ENCODE data around the gene PDGFB.
A peak's percentile ranks its signal among the peaks of the same experiment; 100 is the strongest.

The PDGFB gene

DNA sequence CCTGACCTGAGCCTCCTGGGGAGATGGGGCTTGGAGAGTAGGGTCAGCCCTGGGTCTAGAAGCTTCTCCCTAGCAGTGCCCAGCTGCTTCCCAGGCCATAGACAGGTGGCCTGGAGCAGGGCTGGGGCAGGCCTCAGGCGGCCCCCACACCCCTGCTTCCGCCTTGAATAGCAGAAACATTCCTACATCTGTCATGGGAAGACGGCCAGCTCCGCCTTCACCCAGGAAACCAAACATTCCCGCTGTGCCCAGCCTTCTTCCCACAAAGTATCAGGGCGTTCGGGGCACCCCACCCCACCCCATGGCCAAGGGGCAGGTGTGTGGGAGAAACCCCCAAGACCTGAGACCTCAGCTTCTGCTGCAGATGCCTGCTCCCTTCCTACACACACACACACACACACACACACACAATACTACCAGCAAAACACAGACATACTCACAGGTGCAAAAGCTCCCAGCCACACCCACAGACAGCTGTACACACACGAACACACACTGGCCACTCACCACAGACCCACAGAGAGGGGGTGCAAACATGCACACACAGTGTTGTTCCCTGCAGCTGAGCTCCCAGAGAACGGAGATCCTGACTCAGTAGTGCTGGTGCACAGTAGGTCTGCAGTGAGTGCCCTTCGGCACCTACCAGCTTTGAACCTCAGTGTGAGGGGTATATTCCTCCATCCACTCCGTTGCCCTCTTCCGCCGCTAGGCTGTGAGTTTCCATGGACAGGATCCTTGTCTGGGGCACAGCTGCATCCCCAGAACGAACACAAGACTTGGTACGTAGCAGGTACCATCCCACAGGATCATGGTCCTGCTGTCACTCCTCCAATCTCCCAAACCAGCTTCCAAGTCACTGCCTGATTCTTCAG is 37.4 kb downstream of the PDGFB start:
- H3K27me3 Mint-ChIP-seq = peaks cover 4% of the 10 kb centered on the region
- no peak overlapping the region for H3K4me3 Mint-ChIP-seq
- peaks cover 23% of the 10 kb centered on the region for H3K4me1 Mint-ChIP-seq (ENCODE audit: low read depth)
- H3K9me3 Mint-ChIP-seq = no peaks in the 10 kb centered on the region
- H3K36me3 Mint-ChIP-seq (ENCODE audit: low read depth) = no peaks in the 10 kb centered on the region
- peak; percentile 32 for DNase-seq
- no peak overlapping the region for H3K27ac Mint-ChIP-seq

DNA sequence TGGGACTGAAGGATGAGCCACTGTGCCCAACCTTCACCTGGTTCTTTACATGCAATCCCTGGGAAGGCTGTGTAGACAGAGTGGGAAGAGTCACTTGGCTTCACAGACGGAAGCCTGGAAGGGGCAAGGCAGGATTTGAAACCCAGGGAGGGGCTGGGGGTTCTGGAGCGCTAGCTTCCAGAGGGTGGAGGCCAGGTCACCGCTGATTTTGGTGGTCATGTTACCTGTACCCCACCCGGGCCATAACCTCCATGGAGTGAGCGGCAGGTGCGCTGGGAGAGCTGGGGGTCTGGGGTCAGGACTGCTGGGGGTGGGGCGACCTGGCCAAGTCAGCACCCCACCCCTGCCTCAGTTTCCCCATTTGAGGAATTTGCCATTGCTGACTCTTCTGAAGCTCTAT is 38.3 kb downstream of the PDGFB start:
- DNase-seq = peak; percentile 17
- H3K9me3 Mint-ChIP-seq = no peaks in the 10 kb centered on the region
- H3K27ac Mint-ChIP-seq = no peak overlapping the region
- no peaks in the 10 kb centered on the region for H3K36me3 Mint-ChIP-seq (ENCODE audit: low read depth)
- H3K27me3 Mint-ChIP-seq = peaks cover 2% of the 10 kb centered on the region
- no peak overlapping the region for H3K4me3 Mint-ChIP-seq
- peaks cover 23% of the 10 kb centered on the region for H3K4me1 Mint-ChIP-seq (ENCODE audit: low read depth)

DNA sequence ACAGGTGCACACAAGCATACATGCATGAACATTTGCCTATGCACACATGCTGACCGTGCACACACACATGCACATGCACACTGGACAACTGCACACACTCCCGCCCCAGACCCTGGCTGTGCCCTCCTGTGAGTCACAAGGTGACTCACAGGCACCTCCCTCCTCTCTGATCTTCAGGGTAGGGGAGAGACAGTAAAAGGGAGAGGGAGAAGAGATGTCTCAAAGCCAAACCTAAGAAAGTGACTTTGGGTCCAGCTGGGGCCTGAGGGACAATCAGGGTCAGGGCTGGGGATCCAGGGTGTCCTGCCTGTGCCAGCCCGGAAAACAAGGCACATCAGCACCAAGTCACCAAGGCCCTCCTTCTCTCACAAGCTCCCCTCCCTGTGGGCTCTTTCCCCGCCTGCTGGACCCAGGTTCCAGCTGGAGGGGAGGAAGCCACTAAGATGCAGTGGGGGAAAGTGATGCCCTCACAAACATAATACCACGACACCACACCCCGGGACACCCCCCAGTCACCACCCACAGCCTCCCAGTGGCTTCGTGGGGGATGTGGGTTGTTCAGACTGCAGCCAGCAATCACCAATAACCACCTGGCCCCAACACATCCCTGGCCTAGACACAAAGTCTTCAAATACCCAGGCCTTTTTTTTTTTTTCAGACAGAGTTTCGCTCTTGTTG is 39.3 kb downstream of the PDGFB start:
- peaks cover 23% of the 10 kb centered on the region for H3K4me1 Mint-ChIP-seq (ENCODE audit: low read depth)
- no peak overlapping the region for H3K4me3 Mint-ChIP-seq
- peak overlapping the region; percentile 40 for H3K27ac Mint-ChIP-seq
- H3K27me3 Mint-ChIP-seq = peaks cover 2% of the 10 kb centered on the region
- H3K36me3 Mint-ChIP-seq (ENCODE audit: low read depth) = no peaks in the 10 kb centered on the region
- peak; percentile 39 for DNase-seq
- no peaks in the 10 kb centered on the region for H3K9me3 Mint-ChIP-seq

DNA sequence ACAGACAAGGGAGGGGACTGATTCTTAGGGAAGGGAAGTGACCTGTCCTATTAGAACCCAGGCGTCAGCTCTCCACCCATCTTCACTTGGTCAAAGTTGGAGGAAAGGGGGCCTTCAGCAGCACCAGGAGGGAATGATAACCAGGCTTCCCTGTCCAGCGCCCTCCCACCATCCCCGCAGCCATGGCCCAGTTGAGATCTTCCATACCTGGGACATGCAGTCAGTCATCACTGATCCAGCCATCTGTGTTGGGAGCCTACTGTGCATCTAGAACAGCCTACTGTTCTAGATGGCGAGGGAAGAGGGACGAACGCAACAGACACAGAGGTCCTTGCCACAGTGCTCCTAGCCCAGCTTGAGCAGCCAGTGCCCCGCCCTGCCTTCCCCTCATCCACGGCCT is 40.6 kb downstream of the PDGFB start:
- no peaks in the 10 kb centered on the region for H3K9me3 Mint-ChIP-seq
- no peak overlapping the region for H3K27ac Mint-ChIP-seq
- peaks cover 23% of the 10 kb centered on the region for H3K4me1 Mint-ChIP-seq (ENCODE audit: low read depth)
- H3K27me3 Mint-ChIP-seq = peaks cover 2% of the 10 kb centered on the region
- H3K36me3 Mint-ChIP-seq (ENCODE audit: low read depth) = no peaks in the 10 kb centered on the region
- DNase-seq = no peak
- no peak overlapping the region for H3K4me3 Mint-ChIP-seq

DNA sequence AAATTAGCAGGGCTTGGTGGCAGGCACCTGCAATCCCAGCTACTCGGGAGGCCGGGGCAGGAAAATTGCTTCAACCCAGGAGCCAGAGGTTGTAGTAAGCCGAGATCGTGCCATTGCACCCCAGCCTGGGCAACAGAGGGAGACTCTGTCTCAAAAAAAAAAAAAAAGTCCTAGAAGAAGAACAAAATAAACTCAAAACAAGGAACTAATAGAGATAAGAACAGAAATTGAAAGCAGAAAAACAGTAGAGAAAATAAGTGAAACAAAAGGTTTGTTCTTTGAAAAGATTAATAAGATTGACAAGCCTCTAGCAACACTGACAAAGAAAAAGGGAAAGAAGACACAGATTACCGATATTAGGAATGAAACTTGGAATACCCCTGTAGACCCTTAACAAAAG is 47.2 kb downstream of the PDGFB start:
- no peaks in the 10 kb centered on the region for H3K27me3 Mint-ChIP-seq
- H3K36me3 Mint-ChIP-seq (ENCODE audit: low read depth) = no peaks in the 10 kb centered on the region
- H3K4me3 Mint-ChIP-seq = no peak overlapping the region
- no peak for DNase-seq
- H3K9me3 Mint-ChIP-seq = no peaks in the 10 kb centered on the region
- no peak overlapping the region for H3K27ac Mint-ChIP-seq
- no peaks in the 10 kb centered on the region for H3K4me1 Mint-ChIP-seq (ENCODE audit: low read depth)

DNA sequence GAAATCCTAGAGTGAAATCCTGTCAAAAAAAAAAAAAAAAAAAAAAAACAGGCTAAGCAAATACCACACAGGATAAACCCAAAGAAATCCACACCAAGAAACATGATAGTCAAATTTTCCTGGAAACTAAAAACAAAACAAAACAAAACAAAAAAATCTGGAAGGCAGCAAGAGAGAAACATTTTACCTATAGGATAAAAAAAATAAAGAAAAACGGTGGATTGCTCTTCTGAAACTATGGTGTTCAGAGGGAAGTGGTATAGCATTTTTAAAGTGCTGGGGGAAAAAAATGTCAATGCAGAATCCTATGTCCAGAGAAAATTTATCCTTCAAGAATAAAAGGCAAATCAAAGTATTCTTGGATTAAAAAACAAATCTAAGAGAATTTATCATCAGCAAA is 50.7 kb downstream of the PDGFB start:
- no peaks in the 10 kb centered on the region for H3K4me1 Mint-ChIP-seq (ENCODE audit: low read depth)
- DNase-seq = no peak
- H3K27me3 Mint-ChIP-seq = no peaks in the 10 kb centered on the region
- no peaks in the 10 kb centered on the region for H3K9me3 Mint-ChIP-seq
- H3K36me3 Mint-ChIP-seq (ENCODE audit: low read depth) = no peaks in the 10 kb centered on the region
- H3K4me3 Mint-ChIP-seq = no peak overlapping the region
- H3K27ac Mint-ChIP-seq = no peak overlapping the region

- H3K27ac Mint-ChIP-seq = no peak overlapping the region
- H3K36me3 Mint-ChIP-seq (ENCODE audit: low read depth) = no peaks in the 10 kb centered on the region
- H3K9me3 Mint-ChIP-seq = no peaks in the 10 kb centered on the region
- H3K4me3 Mint-ChIP-seq = no peak overlapping the region
- no peaks in the 10 kb centered on the region for H3K4me1 Mint-ChIP-seq (ENCODE audit: low read depth)
- no peak for DNase-seq
- no peaks in the 10 kb centered on the region for H3K27me3 Mint-ChIP-seq
Measured at GRCh38 chr22:39188809-39189208, 56.0 kb downstream of the PDGFB start.

GRCh38 chr22:39185601-39186012 is 59.2 kb downstream of the PDGFB start:
- Mint-ChIP-seq H3K36me3 (ENCODE audit: low read depth) (no peaks in the 10 kb centered on the region), H3K4me3 (no peak overlapping the region), H3K27me3 (no peaks in the 10 kb centered on the region), H3K4me1 (ENCODE audit: low read depth) (no peaks in the 10 kb centered on the region), H3K27ac (no peak overlapping the region), H3K9me3 (peaks cover 2% of the 10 kb centered on the region)
- no peak for DNase-seq

GRCh38 chr22:39184586-39185577 is 59.9 kb downstream of the PDGFB start:
- no peaks in the 10 kb centered on the region for H3K36me3 Mint-ChIP-seq (ENCODE audit: low read depth)
- no peaks in the 10 kb centered on the region for H3K27me3 Mint-ChIP-seq
- no peak for DNase-seq
- H3K4me1 Mint-ChIP-seq (ENCODE audit: low read depth) = no peaks in the 10 kb centered on the region
- H3K9me3 Mint-ChIP-seq = peaks cover 2% of the 10 kb centered on the region
- H3K4me3 Mint-ChIP-seq = no peak overlapping the region
- H3K27ac Mint-ChIP-seq = no peak overlapping the region

DNA sequence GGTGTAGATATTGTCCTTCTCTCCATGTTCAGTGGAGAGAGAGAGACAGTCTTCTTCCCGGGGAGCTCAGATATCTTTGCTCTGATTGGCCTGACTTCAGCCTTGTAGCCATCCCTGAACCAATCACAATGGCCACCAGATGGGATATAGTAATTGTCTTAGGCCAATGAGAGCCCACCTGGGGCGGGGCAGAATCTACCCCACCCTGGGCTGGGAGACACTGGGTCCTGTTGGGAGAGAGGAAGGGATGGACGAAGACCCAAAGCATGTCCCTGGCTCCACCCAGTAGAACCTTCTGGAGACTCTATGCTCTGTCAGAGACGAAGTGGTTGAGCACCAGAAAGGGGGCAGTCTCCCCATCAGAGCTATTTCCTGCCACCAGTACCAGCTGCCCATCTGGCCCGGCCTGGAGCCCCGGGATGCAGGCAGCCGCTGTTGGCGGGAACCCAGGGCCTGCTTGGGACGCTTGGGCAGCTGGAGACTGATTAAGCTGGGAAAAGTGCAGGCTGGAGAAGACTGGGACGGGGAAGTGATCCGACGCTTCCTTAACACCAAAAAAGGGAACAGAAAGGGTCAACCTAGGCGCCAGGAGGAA is 60.7 kb downstream of the PDGFB start:
- DNase-seq = no peak
- no peaks in the 10 kb centered on the region for H3K36me3 Mint-ChIP-seq (ENCODE audit: low read depth)
- H3K4me3 Mint-ChIP-seq = no peak overlapping the region
- H3K4me1 Mint-ChIP-seq (ENCODE audit: low read depth) = no peaks in the 10 kb centered on the region
- H3K27ac Mint-ChIP-seq = no peak overlapping the region
- H3K9me3 Mint-ChIP-seq = peaks cover 2% of the 10 kb centered on the region
- H3K27me3 Mint-ChIP-seq = no peaks in the 10 kb centered on the region

DNA sequence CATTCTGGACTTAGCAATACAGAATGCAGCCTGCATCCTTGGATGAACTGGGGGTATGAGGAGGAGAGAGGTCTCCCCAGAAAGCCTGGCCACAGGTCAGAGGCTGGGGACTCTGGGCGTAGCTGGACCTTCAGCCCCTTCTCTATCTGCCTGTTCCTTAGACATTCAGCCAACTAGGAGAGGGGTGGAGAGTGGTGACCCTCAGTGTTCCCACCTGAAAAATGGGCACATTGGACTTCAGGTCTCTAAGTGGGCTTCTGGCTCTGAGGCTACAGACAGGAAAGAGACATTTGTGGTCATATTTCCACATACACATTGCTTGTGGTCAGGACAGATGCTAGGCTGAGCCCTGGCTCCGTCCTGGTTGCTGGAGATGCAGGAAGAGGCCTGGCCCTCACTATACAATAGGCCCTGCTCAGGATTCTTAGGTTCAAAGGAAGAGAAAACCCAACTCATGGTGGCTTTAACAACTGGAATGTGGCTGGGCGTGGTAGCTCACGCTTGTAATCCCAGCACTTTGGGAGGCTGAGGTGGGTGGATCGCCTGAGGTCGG is 62.2 kb downstream of the PDGFB start:
- Mint-ChIP-seq H3K4me3 (no peak overlapping the region), H3K27ac (no peak overlapping the region), H3K9me3 (peaks cover 2% of the 10 kb centered on the region)

GRCh38 chr22:39181778-39182177 is 63.0 kb downstream of the PDGFB start:
- Mint-ChIP-seq H3K27ac (no peak overlapping the region), H3K4me3 (no peak overlapping the region), H3K27me3 (no peaks in the 10 kb centered on the region), H3K9me3 (peaks cover 2% of the 10 kb centered on the region), H3K36me3 (ENCODE audit: low read depth) (no peaks in the 10 kb centered on the region), H3K4me1 (ENCODE audit: low read depth) (peaks cover 13% of the 10 kb centered on the region)
- DNase-seq = no peak

More for the DNA sequence above, 62.2 kb downstream of the PDGFB start:
- H3K27me3 Mint-ChIP-seq = no peaks in the 10 kb centered on the region
- peaks cover 9% of the 10 kb centered on the region for H3K4me1 Mint-ChIP-seq (ENCODE audit: low read depth)
- no peaks in the 10 kb centered on the region for H3K36me3 Mint-ChIP-seq (ENCODE audit: low read depth)
- DNase-seq = no peak

DNA sequence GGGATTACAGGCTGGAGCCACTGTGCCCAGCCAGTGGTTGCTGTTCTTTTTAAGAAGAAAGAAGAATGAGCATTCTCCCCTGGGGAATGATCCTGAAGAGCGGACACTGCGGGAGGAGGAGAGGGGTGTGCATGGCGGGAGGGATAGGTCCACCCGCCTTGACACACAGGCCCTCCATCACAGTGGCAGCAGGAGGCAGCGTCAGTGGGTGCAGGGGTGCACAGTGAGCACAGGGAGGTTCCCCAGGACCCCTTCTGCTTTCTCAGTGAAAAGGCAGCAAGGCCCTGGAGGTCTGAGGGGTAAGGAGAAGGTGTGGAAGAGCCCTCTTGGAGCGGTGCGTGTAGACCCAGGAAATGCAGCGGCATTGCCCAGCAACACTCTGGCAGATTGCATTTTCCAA is 63.4 kb downstream of the PDGFB start:
- no peak overlapping the region for H3K27ac Mint-ChIP-seq
- H3K9me3 Mint-ChIP-seq = peaks cover 2% of the 10 kb centered on the region

GRCh38 chr22:39179841-39180335 is 64.9 kb downstream of the PDGFB start:
- peaks cover 2% of the 10 kb centered on the region for H3K9me3 Mint-ChIP-seq
- no peak overlapping the region for H3K27ac Mint-ChIP-seq
- no peak overlapping the region for H3K4me3 Mint-ChIP-seq
- peaks cover 19% of the 10 kb centered on the region for H3K4me1 Mint-ChIP-seq (ENCODE audit: low read depth)
- no peaks in the 10 kb centered on the region for H3K27me3 Mint-ChIP-seq
- DNase-seq = no peak
- no peaks in the 10 kb centered on the region for H3K36me3 Mint-ChIP-seq (ENCODE audit: low read depth)

More for the DNA sequence above, 63.4 kb downstream of the PDGFB start:
- Mint-ChIP-seq H3K4me1 (ENCODE audit: low read depth) (peaks cover 13% of the 10 kb centered on the region), H3K4me3 (no peak overlapping the region), H3K36me3 (ENCODE audit: low read depth) (no peaks in the 10 kb centered on the region), H3K27me3 (no peaks in the 10 kb centered on the region)
- no peak for DNase-seq

All from activated T-cell treated with anti-CD3 and anti-CD28 coated beads, Interleukin-2, amount 50 U/mL, for 24 hours (primary cell).